HG03039 (cell line): ENCODE measurements around the gene TTC9B.
"Not testable (repeated sequence)": the region's sequence is repeated elsewhere in the genome, so short reads cannot be mapped to it uniquely, and the experiment has no call there.

Experiments used
- ATAC-seq: cut with Tn5 transposase; IDR thresholded peaks from one replicate; pipeline ENCODE4 v1.9.1; 2021; ENCODE audit warnings: mild to moderate bottlenecking, moderate library complexity; ENCODE audit not compliant: unreplicated experiment

TTC9B gene

GRCh38 chr19:40233811-40234389 is 15.7 kb upstream of the TTC9B start:
- no peak for ATAC-seq

- no peak for ATAC-seq
Measured at GRCh38 chr19:40232949-40233810, 15.0 kb upstream of the TTC9B start.

DNA sequence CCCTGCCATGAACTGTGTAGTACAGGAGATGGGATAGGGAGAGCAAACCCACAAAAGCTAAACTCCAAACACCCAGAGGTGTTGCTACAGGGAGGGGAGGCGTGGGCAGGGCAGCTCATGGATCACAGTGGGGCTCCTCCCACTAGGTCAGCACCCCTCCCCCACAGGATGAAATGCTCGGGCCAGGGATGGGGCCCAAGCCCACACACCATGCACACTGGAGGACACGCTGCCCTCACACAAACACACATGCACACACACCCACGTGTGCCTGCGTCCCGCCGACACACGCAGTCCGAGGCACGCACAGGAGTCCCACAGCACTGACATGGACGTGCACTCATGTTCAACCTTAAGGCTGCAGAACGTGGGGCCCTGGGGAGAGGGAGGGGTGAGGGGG is 14.3 kb upstream of the TTC9B start:
- no peak for ATAC-seq

- no peak for ATAC-seq
Measured at GRCh38 chr19:40231544-40232424, 13.6 kb upstream of the TTC9B start.

- no peak for ATAC-seq
Measured at GRCh38 chr19:40231057-40231456, 12.9 kb upstream of the TTC9B start.

- no peak for ATAC-seq
Measured at GRCh38 chr19:40229926-40230417, 11.8 kb upstream of the TTC9B start.

DNA sequence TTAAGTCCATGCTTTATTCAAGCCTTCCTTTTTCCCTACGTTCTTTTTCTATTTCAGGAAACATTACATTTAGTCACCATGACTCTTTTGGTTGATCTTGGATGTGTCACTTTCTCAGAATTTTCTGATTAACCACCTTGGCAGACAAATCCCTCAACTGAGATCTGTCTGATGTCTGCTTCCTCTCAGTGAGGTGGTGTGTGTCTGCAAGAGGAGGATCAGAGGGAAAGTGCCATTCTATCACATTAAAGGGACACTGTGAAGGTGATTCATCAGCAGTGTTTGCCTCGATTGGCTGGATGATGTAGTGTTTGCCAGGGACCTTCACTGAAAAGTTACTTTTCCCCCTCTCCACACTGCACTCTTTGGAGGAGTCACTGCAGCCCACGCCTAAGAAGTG is 11.3 kb upstream of the TTC9B start:
- no peak for ATAC-seq

DNA sequence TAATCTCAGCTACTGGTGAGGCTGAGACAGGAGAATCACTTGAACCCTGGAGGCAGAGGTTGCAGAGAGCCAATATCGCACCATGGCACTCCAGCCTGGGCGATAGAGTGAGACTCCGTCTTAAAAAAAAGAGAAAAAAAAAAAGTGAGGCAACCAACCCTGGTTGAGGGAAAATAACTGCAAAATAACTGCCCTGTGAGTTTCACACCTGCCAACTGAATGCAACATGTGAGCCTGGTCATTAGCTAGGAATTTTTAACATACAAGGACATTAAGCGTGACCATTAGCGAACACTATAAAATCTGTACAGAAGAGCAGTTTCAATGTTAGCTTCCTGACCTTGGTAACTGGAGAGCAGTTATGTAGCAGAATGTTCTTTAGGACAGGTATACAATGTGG is 10.7 kb upstream of the TTC9B start:
- no peak for ATAC-seq

DNA sequence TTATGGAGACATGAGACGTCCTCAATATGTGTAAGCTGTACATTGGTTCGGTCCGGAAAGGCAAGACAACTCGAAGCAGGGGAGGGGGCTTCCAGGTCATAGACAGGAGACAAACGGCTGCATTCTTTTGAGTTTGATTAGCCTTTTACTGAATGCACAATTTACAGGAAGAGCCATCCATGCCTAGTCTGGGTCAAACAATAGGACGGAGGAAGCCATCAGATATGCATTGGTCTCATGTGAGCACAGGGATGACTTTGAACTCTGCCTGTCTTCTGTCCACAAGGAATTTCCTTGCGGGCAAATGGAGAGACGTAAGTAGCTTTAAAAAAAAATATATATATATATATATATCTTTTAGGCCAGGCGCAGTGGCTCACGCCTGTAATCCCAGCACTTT is 10.2 kb upstream of the TTC9B start:
- ATAC-seq, result no peak

- no peak for ATAC-seq
Measured at GRCh38 chr19:40225440-40226305, 7.5 kb upstream of the TTC9B start.

DNA sequence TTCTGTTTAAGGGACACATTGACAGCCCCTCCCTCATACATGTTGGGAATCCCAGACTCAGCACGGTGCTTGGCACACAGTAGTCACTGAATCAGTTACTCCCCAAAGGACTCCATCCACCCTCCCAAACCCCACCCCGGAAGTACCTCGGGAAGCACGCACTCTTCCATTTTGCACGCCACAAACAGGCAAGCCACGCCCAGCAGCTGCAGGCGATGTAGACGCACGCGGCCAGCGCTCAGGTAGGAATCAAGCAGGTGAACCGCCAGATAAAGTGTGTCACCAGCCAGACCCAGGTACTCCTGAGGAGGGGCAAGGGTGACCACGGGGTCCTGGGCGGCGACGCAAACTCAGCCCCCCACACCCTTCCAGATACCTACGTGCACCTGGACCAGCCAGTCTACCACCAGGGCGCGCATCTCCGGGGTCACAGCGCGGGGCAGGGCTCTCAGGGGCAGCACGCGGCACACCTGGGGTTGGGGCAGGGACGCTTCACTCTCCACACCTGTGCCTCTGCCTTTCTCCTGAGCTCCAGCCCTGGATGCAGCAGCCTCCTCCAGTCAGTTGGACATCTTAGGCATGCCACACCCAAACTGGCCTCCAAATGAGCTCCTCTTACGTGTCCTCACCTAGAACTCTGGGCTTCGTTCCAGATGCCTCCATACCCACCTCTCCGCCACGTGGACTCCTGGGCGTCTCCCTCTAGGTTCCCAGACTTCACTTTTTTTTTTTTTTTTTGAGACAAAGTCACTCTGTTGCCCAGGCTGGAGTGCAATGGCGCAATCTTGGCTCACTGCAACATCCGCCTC is 6.4 kb upstream of the TTC9B start:
- ATAC-seq, result no peak

DNA sequence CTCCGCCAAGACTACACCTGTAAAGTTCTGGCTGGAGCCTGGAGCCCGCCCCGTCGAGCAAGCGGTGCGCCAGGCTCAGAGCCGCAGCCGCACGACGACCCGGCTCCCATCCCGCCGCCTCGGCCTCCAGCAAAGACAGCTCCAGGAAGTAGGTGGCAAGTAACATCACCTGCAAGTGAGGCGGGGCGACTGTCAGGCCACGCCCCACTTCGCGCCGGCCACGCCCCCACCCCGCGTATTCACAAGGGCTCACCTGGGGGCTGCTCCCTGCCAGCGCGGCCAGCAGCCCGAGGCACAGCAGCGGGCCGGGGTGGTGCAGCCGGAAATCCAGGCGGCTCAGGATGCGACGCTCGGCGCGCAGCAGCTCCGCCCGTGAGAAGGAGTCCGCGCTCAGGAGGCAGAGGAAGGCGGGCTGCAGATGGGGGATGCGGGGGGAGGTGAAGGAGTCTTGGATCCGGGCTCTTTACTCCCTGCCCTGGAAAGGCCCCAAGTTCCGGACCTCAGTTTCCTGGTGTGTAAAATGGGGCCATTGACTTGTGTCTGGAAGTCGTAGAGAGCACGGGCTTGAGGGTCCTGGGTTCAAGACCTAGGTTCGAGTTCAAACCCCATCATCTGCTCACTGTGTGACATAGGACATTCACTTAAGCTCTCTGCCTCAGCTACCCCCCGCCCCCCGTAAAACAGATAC is 5.1 kb upstream of the TTC9B start:
- no peak for ATAC-seq

- ATAC-seq, result no peak
Measured at GRCh38 chr19:40221858-40222619, 3.9 kb upstream of the TTC9B start.

DNA sequence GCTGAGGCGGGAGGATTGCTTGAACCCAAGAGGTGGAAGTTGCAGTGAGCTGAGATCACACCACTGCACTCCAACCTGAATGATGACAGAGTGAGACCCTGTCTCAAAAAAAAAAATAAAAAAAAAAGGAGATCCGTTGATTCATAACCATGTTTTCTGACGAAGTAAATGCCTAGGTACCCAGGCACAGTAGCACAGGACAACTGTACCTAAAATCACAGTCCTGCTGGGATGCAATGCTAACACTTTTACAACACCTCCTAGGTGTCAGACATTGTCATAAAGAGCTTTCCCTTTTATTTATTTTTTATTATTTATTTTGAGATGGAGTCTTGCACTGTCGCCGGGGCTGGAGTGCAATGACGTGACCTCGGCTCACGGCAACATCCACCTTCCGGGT is 2.5 kb upstream of the TTC9B start:
- no peak for ATAC-seq

DNA sequence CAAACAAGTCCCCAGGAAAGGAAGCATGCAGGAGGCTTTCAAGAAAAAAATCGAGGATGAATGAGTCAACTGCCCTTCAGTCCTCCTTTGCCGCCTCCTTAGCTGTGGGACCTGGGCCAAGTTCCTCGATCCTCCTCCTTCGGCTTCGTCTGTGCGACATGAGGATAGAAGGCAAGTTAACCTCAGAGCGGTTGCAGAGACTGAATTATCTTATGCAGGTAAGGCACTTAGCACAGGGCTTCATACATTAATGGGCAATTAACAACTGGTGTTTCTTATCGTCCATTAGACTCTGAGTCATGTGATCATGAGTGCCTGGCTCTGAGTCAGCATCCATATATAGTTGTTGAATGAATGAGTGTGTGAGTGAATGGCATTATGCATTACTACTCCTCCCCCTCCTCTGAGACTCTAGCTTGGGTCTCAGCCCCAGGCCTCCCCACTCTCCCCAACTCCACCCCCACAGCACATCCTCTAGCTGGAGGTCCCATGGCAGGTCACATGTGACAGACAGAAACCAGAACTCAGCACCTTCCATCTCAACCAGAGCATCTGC is 1.6 kb upstream of the TTC9B start:
- ATAC-seq, result no peak

- ATAC-seq, result not testable (repeated sequence)
Measured at GRCh38 chr19:40219029-40219428, 845 bp upstream of the TTC9B start.

DNA sequence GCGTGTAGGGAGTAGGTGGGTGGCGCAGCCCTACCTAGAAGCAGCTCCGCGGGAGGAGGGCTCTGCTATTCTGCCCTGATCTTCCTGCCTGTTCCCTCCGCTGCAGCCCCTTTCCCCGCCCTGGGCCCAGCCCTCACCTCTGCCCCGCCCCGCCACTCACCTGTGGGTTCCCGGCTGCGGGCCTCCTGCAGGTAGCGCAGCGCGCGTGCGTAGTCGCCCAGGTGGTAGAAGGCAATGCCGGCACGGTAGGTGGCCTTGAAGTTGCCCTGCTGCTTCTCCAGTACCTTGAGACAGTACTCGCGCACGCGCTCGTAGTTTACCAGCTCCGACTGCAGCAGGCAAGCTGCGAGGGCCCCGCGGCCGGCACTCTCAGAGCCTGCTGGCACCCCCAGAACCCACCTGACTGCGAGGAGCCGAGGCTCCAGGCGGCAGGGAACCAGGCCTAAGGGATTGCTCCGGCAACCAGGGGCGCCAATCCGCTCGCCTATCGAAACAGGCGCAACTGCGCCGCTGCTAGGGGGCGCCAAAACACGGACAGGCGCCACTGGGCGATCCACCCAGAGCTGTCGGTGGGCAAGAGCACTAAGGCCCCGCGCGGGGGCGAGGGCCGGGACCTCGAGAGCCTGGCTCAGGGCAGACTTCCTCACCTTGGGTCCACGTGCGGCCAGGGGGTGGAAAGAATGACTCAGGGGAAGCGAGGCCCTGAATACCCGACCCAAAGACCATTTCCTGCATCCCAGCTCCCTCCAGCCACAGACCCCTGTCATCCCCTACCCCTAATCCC is 965 bp downstream of the TTC9B start:
- no peak for ATAC-seq

- ATAC-seq, result no peak
Measured at GRCh38 chr19:40216777-40217026, 1.5 kb downstream of the TTC9B start.
